Activated naive CD8-positive, alpha-beta T cell (primary cell): ENCODE measurements around the gene ZBTB8A.
"Not testable (repeated sequence)": the region's sequence is repeated elsewhere in the genome, so short reads cannot be mapped to it uniquely, and the experiment has no call there.

Source experiments
- H3K27ac Mint-ChIP-seq: one replicate; pipeline ENCODE4 v1.8.0; 2021; ENCODE audit warnings: mixed read lengths
- H3K27me3 Mint-ChIP-seq: one replicate; pipeline ENCODE4 v1.8.0; 2021; ENCODE audit warnings: mixed read lengths
- H3K36me3 Mint-ChIP-seq: one replicate; pipeline ENCODE4 v1.8.0; 2021; ENCODE audit warnings: mixed read lengths
- H3K4me1 Mint-ChIP-seq: one replicate; pipeline ENCODE4 v1.8.0; 2021; ENCODE audit warnings: low read depth, mixed read lengths
- H3K4me3 Mint-ChIP-seq: one replicate; pipeline ENCODE4 v1.8.0; 2021; ENCODE audit warnings: mild to moderate bottlenecking, mixed read lengths
- H3K9me3 Mint-ChIP-seq: one replicate; pipeline ENCODE4 v1.8.0; 2021; ENCODE audit warnings: low read depth, mixed read lengths

The ZBTB8A gene

DNA sequence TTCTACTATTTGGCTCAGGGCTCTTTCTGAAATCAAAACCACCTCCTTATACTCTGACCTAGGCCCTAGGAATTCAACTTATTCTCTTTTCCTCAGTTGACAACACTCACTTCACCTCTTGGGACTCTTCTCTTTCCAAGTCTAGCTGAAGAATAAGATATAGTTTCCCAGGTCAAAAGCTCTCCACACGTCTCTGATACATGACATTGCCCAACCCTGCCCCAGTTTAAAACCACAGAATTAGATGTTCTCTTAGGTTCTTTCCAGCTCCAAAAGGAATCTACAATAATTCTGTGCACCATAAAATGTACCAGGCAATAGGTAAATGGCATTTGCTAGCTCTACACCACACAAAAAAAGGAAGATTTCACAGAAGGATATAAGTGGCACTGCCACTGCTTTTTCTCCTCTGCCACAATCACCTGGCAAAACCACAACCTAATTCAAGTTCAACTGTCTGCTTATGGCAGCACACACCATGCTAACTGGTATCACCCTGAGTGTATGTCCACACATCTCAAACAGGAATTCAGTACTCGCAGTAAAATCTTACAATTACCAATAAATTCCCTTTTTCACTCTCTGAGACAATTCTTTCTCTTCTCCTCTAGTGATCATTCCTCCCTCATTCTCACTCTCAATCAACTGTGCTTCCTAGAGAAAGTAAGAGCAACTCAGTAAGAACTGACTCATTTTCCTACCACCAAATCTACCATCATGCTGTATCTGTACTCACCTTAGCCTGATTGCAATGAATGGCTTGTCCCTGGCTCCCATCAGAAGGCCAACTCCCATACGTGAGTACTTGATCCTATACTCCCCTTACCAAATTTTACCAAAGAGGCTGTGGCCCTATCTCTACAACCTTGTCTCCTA is 83.8 kb downstream of the ZBTB8A start:
- peaks cover 30% of the 10 kb centered on the region for H3K4me1 Mint-ChIP-seq
- peaks cover 28% of the 10 kb centered on the region for H3K36me3 Mint-ChIP-seq
- peak overlapping the region; percentile 38 for H3K4me3 Mint-ChIP-seq
- peaks cover 9% of the 10 kb centered on the region for H3K9me3 Mint-ChIP-seq
- H3K27ac Mint-ChIP-seq = peak overlapping the region; percentile 93
- H3K27me3 Mint-ChIP-seq = no peaks in the 10 kb centered on the region

DNA sequence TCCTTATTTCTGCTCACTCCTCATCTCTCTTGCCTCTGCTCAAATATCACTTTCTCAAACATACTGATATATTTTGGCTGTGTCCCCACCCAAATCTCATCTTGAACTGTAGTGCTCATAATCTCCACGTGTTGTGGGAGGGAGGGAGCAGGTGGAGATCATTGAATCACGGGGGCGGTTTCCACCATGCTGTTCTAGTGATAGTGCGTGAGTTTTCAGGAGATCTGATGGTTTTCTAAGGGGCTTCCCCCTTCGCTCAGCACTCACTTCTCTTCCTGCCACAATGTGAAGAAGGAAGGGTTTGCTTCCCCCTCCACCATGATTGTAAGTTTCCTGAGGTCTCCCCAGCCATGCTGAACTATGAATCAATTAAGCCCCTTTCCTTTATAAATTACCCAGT is 84.5 kb downstream of the ZBTB8A start:
- H3K27me3 Mint-ChIP-seq = no peaks in the 10 kb centered on the region
- H3K27ac Mint-ChIP-seq = peak overlapping the region; percentile 93
- H3K36me3 Mint-ChIP-seq = peaks cover 27% of the 10 kb centered on the region
- peak overlapping the region; percentile 38 for H3K4me3 Mint-ChIP-seq
- peaks cover 9% of the 10 kb centered on the region for H3K9me3 Mint-ChIP-seq
- peaks cover 30% of the 10 kb centered on the region for H3K4me1 Mint-ChIP-seq

DNA sequence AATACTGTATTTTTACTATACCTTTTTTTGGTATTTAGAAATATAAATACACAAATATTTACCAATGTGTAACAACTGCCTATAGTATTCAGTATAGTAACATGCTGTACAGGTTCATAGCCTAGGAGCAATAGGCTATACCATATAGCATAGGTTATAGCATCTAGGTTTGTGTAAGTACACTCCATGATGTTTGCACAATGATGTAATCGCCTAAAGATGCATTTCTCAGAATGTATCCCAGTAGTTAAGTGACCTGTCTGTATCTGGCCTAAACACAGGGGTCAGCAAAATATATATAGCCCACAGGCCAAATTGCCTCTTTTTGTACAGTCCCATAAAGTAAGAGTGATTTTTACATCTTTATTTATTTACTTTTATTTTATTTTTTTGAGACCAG is 86.9 kb downstream of the ZBTB8A start:
- no peaks in the 10 kb centered on the region for H3K27me3 Mint-ChIP-seq
- peaks cover 9% of the 10 kb centered on the region for H3K9me3 Mint-ChIP-seq
- H3K4me3 Mint-ChIP-seq = no peak overlapping the region
- H3K27ac Mint-ChIP-seq = no peak overlapping the region
- H3K36me3 Mint-ChIP-seq = peaks cover 27% of the 10 kb centered on the region
- peaks cover 30% of the 10 kb centered on the region for H3K4me1 Mint-ChIP-seq

DNA sequence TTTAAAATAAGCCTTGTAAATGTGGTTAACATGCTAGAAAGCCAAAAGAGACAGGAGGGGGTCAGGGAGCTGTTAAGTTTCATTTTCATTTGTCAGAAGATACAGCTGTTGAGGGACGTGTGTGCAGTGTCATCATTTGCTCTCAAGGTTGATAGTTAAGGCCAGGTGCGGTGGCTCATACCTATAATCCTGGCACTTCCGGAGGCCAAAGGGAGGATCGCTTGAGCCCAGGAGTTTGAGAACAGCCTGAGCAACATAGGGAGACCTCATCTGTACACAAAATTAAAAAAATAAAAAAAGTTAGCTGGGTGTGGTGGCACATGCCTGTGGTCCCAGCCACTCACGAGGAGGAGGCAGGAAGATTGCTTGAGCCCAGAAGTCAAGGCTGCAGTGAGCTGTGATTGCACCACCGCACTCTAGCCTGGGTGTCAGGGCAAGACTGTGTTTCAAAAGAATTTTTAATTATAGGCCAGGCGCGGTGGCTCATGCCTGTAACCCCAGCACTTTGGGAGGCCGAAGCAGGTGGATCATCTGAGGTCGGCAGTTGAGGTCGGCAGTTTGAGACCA is 88.5 kb downstream of the ZBTB8A start:
- peaks cover 27% of the 10 kb centered on the region for H3K4me1 Mint-ChIP-seq
- peak overlapping the region; percentile 58 for H3K27ac Mint-ChIP-seq
- peaks cover 21% of the 10 kb centered on the region for H3K36me3 Mint-ChIP-seq
- H3K4me3 Mint-ChIP-seq = no peak overlapping the region
- H3K9me3 Mint-ChIP-seq = peaks cover 9% of the 10 kb centered on the region
- no peaks in the 10 kb centered on the region for H3K27me3 Mint-ChIP-seq

DNA sequence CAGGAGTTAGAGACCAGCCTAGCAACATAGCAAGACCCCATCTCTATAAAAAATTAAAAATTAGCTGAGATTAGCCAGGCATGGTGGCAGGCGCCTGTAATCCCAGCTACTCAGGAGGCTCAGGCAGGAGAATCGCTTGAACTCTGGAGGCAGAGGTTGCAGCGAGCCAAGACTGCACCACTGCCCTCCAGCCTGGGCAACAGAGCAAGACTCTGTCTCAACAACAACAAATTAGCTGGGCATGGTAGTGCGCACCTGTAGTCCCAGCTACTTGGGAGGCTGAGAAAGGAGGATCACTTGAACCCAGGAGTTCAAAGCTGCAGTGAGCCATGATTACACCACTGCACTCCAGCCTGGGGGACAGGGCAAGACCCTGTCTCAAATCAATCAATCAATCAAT is 90.9 kb downstream of the ZBTB8A start:
- H3K27me3 Mint-ChIP-seq, H3K4me3 Mint-ChIP-seq, H3K27ac Mint-ChIP-seq, H3K9me3 Mint-ChIP-seq: not testable (repeated sequence)
- peaks cover 16% of the 10 kb centered on the region for H3K4me1 Mint-ChIP-seq
- peaks cover 11% of the 10 kb centered on the region for H3K36me3 Mint-ChIP-seq

DNA sequence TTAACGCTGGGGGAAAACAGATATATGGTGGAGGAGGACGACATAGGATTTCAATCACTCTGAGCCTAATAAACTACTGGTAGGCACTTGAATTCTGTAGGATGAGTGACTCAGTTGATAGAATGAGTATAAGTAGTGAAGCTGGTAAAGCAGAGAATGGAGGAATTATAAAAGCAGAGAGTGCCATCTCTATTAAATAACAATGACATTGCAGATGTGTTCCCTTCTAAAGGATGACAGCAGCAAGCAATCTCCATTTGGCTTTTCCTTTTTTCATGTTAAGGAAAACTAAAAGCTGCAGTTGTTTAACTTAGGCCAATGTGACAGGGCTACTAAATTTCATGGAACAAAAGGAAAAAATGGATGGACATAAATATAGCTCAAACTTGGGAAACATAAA is 93.6 kb downstream of the ZBTB8A start:
- Mint-ChIP-seq H3K27ac (peak overlapping the region; percentile 50), H3K36me3 (peaks cover 7% of the 10 kb centered on the region), H3K9me3 (no peaks in the 10 kb centered on the region), H3K27me3 (no peaks in the 10 kb centered on the region), H3K4me3 (no peak overlapping the region), H3K4me1 (peaks cover 16% of the 10 kb centered on the region)

DNA sequence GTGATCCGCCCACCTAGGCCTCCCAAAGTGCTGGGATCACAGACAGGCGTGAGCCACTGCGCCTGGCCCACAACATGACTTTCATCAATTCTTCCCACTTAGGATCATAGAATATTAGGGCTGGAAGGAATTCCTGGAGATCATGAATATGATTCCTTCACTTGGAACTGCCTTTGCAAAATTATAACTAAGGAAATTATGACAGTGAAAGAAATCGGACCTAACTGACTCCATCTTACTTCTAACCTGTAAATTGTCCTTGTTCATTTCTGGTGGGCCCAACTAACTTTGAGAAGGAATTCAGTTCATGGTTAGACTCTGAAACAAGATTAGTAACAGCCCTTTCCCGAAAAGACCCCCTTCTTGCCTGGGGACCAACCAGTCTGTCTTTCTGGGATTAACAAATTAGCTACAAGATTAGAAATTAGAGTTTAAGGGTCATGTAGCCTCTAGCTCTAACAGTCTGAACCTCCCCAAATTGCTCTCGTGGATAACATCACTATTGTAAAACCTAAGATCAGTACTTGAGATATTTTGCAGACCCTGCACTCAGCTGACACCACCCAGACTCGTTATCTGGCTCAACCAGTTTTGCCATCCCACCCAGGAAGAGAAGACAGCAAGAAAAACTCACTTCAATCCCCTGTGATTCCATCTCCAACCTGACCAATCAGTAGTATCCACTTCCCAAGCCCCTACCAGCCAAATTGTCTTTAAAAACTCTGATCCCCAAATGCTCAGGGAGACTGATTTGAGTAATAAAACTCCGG is 96.5 kb downstream of the ZBTB8A start:
- Mint-ChIP-seq H3K4me1 (peaks cover 16% of the 10 kb centered on the region), H3K27ac (no peak overlapping the region), H3K9me3 (no peaks in the 10 kb centered on the region), H3K4me3 (no peak overlapping the region), H3K27me3 (no peaks in the 10 kb centered on the region), H3K36me3 (peaks cover 7% of the 10 kb centered on the region)

DNA sequence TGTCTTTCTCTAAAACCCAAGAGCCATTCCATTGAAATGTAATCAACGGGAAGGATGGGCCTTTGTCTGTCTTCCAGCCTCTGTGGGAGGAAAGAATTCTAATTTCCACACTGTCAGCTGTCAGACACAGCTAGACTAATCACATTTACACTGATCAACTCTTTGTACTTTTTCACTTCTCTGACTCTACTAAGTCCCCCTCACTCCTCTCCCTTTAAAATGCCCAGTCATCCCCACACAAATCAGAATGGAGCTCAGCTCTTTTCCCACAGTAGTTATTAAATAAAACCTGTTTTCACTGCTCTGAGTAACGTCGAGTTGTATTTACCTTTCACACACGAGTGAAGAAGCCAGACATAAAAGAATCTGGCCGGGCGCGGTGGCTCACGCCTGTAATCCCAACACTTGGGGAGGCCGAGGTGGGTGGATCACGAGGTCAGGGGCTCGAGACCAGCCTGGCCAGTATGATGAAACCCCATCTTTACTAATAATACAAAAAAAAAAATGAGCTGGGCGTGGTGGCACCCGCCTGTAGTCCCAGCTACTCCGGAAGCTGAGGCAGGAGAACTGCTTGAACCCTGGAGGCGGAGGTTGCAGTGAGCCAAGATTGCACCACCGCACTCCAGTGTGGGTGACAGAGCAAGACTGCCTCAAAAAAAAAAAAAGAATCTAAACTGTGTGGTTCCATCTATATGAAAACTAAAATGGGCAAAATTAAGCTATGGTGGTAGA is 97.9 kb downstream of the ZBTB8A start:
- peak overlapping the region; percentile 46 for H3K27ac Mint-ChIP-seq
- H3K9me3 Mint-ChIP-seq = no peaks in the 10 kb centered on the region
- H3K4me1 Mint-ChIP-seq = peaks cover 16% of the 10 kb centered on the region
- no peak overlapping the region for H3K4me3 Mint-ChIP-seq
- no peaks in the 10 kb centered on the region for H3K27me3 Mint-ChIP-seq
- peaks cover 7% of the 10 kb centered on the region for H3K36me3 Mint-ChIP-seq

DNA sequence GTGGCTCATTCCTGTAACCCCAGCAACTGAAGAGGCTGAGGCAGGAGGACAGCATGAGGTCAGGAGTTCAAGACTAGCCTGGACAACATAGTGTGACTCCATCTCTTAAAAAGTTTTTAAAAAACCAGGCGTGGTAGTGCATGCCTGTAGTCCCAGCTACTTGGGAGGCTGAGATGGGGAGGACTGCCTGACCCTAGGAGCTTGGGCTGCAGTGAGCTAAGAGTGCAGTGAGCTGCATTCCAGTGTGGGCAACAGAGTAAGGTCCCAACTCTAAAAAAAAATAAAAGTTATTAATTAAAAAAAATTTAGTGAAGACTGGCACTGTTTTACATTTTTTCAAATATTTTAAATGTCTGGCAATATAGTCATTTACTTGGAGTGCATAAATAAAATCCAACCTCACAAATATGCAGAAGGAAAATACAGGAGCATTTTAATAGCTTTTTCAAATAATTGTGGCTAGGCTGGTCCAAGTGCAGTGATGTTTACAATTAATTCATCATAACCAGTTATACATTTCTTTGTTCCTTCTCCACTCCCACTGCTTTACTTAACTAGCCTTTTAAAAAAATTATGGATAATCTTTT is 100.4 kb downstream of the ZBTB8A start:
- H3K27me3 Mint-ChIP-seq = no peaks in the 10 kb centered on the region
- peaks cover 5% of the 10 kb centered on the region for H3K36me3 Mint-ChIP-seq
- no peaks in the 10 kb centered on the region for H3K9me3 Mint-ChIP-seq
- H3K4me1 Mint-ChIP-seq = peaks cover 16% of the 10 kb centered on the region
- no peak overlapping the region for H3K4me3 Mint-ChIP-seq
- H3K27ac Mint-ChIP-seq = no peak overlapping the region

DNA sequence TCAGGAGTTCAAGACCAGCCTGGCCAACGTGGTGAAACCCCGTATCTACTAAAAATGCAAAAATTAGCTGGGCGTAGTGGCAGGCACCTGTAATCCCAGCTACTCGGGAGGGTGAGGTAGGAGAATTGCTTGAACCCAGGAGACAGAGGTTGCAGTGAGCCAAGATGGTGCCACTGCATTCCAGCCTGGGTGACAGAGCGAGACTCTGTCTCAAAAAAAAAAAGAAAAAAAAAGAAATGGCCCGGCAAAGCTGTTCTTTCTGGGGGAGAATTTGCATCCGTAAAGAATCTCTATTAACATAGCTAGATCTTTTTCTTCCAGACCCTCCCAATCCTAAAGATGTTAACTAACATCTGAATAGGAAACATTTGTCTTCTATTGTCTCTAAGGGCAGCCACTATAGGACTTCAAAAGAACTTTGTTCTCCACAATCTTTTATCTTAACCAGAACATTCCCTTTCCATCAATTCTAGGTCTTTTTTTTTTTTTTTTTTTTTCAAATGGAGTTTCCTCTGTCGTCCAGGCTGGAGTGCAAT is 103.1 kb downstream of the ZBTB8A start:
- peaks cover 12% of the 10 kb centered on the region for H3K4me1 Mint-ChIP-seq
- H3K4me3 Mint-ChIP-seq, H3K36me3 Mint-ChIP-seq, H3K9me3 Mint-ChIP-seq, H3K27ac Mint-ChIP-seq, H3K27me3 Mint-ChIP-seq: not testable (repeated sequence)

DNA sequence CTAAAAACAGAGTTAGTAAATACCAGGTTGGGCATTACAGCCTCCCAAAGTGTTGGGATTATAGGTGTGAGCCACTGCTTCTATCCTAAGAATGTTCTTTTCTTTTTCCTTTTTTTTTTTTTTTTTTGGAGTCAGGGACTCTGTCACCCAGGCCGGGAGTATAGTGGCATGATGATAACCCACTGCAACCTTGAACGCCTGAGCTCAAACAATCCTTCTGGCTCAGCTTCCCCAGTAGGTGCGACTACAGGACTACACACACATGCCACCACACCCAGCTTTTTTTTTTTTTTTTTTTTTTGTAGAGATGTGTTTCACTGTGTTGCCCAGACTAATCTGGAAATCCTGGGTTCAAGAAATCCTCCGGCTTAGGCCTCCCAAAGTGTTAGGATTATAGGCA is 105.2 kb downstream of the ZBTB8A start:
- H3K4me3 Mint-ChIP-seq = no peak overlapping the region
- H3K27ac Mint-ChIP-seq = no peak overlapping the region
- no peaks in the 10 kb centered on the region for H3K27me3 Mint-ChIP-seq
- H3K9me3 Mint-ChIP-seq = no peaks in the 10 kb centered on the region
- no peaks in the 10 kb centered on the region for H3K36me3 Mint-ChIP-seq
- H3K4me1 Mint-ChIP-seq = peaks cover 24% of the 10 kb centered on the region

DNA sequence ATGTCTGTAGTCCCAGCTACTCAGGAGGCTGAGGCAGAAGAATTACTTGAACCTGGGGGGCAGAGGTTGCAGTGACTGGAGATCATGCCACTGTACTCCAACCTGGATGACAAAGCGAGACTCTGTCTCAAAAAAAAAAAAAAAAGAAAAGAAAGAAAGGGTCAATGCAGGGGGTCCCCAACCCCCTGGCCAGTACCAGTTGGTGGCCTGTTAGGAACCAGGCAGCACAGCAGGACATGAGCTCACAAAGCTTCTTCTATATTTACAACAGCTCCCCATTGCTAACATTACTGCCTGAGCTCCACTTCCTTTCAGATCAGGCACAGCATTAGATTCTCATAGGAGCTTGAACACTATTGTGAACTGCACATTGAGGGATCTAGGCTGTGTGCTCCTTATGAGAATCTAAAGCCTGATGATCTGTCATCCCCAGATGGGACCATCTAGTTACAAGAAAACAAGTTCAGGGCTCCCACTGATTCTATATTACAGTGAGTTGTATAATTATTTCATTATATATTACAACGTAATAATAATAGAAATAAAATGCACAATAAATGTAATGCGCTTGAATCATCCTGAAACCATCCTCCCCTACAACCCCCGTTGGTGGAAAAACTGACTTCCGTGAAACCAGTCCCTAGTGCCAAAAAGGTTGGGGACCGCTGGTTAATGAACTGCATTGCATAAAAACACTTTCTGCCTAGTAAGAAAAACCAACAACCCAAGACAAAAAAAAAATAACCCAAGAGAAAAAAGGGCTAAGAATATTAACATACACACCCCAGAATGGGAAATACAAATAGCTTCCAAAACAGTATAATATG is 108.3 kb downstream of the ZBTB8A start:
- H3K36me3 Mint-ChIP-seq = peaks cover 3% of the 10 kb centered on the region
- H3K4me1 Mint-ChIP-seq = peaks cover 31% of the 10 kb centered on the region
- no peaks in the 10 kb centered on the region for H3K27me3 Mint-ChIP-seq
- peak overlapping the region; percentile 79 for H3K27ac Mint-ChIP-seq
- peak overlapping the region; percentile 99 for H3K4me3 Mint-ChIP-seq
- no peaks in the 10 kb centered on the region for H3K9me3 Mint-ChIP-seq

DNA sequence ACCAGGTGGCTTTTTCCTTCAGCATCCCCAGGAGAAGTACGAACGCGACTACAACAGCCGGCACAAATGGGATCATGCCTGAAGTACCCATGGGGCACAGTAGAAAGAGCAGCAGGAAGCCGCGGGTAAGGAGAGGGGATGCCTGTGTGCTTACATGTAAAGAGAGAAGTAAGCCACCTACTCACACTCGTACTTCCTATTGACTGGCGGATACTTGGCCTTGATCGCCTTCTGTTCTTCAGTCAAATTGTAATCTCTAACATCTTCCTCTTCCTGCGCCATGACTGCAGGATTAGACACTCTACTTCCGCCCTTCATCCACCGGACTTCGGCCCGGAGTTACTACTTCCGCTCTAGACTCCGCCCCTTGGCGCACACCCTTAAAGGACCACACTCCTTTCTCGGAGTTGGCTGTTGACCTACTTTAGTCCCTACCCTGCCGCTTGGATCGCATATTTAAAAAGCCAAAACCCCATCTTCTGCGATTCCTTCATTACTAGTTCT is 111.1 kb downstream of the ZBTB8A start, which contains the start of gene ZBTB8OS:
Gene ZBTB8OS (minus strand): TSS at position 303 of the 504 bp plus-strand sequence. CDS start 21 bp downstream, at position 282.
- H3K4me3 Mint-ChIP-seq = peak within 1 kb of the TSS; percentile 99
- H3K36me3 Mint-ChIP-seq = peaks cover 10% of the 10 kb centered on the region
- H3K9me3 Mint-ChIP-seq = no peaks in the 10 kb centered on the region
- H3K4me1 Mint-ChIP-seq = peaks cover 47% of the 10 kb centered on the region
- H3K27me3 Mint-ChIP-seq = no peaks in the 10 kb centered on the region
- peak within 1 kb of the TSS; percentile 100 for H3K27ac Mint-ChIP-seq
